Peyer's patch (tissue), 4 donors: ENCODE data around the gene ARG1.

Experiments used
- POLR2A ChIP-seq, 2 donors: fragments of 450-650 bp; IDR thresholded peaks; one replicate each; pipeline ENCODE4 v1.5.1; 2017; ENCODE audit warnings: antibody characterized with exemption in 2 of 2, mild to moderate bottlenecking in 2 of 2, moderate library complexity in 2 of 2
- TF ChIP-seq, protein P1 (sequence below), 6 experiments: fragments of 450-650 bp in 4 of 6; fragments of 200-600 bp in 2 of 6; sonication (generic) in 1 of 6; IDR thresholded peaks; one replicate each; pipeline ENCODE4 v1.5.1; 2017 to 2019; ENCODE audit warnings: antibody characterized with exemption in 6 of 6, mild to moderate bottlenecking in 3 of 6, moderate library complexity in 1 of 6

DNA sequence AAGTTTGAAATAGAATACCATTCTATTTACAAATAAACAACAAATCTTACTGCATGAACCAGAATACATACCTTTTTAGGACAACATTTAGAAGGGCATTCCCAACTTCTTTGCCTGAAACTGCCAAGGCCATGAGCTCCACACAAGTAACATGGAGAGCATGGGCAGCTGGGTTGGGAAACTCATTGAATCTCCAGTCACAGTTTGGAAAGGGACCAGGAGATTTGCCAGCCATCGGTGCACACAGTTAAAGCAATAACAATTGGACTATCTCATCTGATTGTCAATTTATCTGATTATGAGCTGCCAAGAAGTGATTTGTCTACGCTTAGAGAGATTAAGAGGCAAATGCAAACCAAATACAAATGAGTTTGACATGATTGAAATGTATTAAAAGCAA, 19.9 kb downstream of the ARG1 start:
- TF ChIP-seq, protein P1, sequence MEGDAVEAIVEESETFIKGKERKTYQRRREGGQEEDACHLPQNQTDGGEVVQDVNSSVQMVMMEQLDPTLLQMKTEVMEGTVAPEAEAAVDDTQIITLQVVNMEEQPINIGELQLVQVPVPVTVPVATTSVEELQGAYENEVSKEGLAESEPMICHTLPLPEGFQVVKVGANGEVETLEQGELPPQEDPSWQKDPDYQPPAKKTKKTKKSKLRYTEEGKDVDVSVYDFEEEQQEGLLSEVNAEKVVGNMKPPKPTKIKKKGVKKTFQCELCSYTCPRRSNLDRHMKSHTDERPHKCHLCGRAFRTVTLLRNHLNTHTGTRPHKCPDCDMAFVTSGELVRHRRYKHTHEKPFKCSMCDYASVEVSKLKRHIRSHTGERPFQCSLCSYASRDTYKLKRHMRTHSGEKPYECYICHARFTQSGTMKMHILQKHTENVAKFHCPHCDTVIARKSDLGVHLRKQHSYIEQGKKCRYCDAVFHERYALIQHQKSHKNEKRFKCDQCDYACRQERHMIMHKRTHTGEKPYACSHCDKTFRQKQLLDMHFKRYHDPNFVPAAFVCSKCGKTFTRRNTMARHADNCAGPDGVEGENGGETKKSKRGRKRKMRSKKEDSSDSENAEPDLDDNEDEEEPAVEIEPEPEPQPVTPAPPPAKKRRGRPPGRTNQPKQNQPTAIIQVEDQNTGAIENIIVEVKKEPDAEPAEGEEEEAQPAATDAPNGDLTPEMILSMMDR (IDR thresholded peaks at IDR 0.05) = no peak
- TF ChIP-seq POLR2A (IDR thresholded peaks at IDR 0.05) = no peak
